ENCODE data around the gene LCN6. TPM values are rescaled to one million over a fixed set of nuclear protein-coding genes. Genes with fewer than 3 reads are reported as not detected.

The LCN6 gene
- total and polyA plus RNA-seq, 2 donors (not counting 1 experiment from before 2014, with no cell fraction given) = 0.18 TPM; not detected in 1

GRCh38 chr9:136728080-136728547, 20.2 kb downstream of the LCN6 start:
- peak overlapping the region in 4 of 5 experiments; percentile 90 to 99 (median 98) for H3K4me3 ChIP-seq (ENCODE audit: control extremely low read depth in 1 of 5, extremely low read depth in 1 of 5, insufficient read depth in 1 of 5, low read depth in 2 of 5, low read length in 4 of 5)
- peak overlapping the region; percentile 95 for H3K9ac ChIP-seq (ENCODE audit: low read length)
- ATAC-seq (ENCODE audit: low read depth) (peak; percentile 79), DNase-seq (peak; percentile 96)
- peaks cover 48% of the 10 kb centered on the region for H4K20me1 ChIP-seq (ENCODE audit: control insufficient read depth, insufficient read depth, low read length, poor library complexity, severe bottlenecking)
- H3K36me3 ChIP-seq (replicated peaks in 1 of 2; ENCODE audit: control extremely low read depth in 1 of 2, control insufficient read depth in 1 of 2, extremely low read depth in 1 of 2, insufficient read depth in 2 of 2, low read length in 1 of 2) = peaks cover 0 to 34% of the 10 kb centered on the region in 2 experiments
- peak overlapping the region; percentile 96 for H3K4me2 ChIP-seq (replicated peaks; ENCODE audit: low read depth, low read length, poor library complexity, severe bottlenecking)
- H2AFZ ChIP-seq (ENCODE audit: insufficient read depth, low read depth, low read length, poor library complexity, severe bottlenecking) = peak overlapping the region; percentile 79
- peaks cover 22 to 35% of the 10 kb centered on the region in 2 donors for H3K4me1 ChIP-seq (ENCODE audit: control insufficient read depth in 2 of 2, insufficient read depth in 2 of 2, low read length in 2 of 2)
- H3K79me2 ChIP-seq (ENCODE audit: control insufficient read depth, insufficient read depth, low read length) = peaks cover 36% of the 10 kb centered on the region
- ChIA-PET CTCF (interaction anchor here (0.9 to 7.2 kb wide), 14 partner anchors 9 to 339 kb away, joined by 3 to 102 read pairs (median 10); partner anchors contain the start of genes LCN10, LCN15, LCN6 and LCN8), POLR2A (interaction anchor here (0.6 to 5.1 kb wide), 15 partner anchors 9 to 359 kb away, joined by 3 to 83 read pairs (median 7); partner anchors contain the start of genes AGPAT2, LCN15, LCN6 and LCN8)
- no peaks in the 10 kb centered on the region for H3K27me3 ChIP-seq (replicated peaks in 1 of 4; ENCODE audit: control extremely low read depth in 1 of 4, control insufficient read depth in 3 of 4, insufficient read depth in 4 of 4, low read length in 3 of 4)
- H3K9me3 Mint-ChIP-seq (ENCODE audit: insufficient read depth) = no peaks in the 10 kb centered on the region
- WGBS (ENCODE audit: insufficient coverage) = under 1% methylated on average over 66 of the region's 66 CpGs
- no peak for TF ChIP-seq EZH2 (IDR thresholded peaks at IDR 0.05; ENCODE audit: borderline replicate concordance, insufficient read depth, low read depth, low read length, poor library complexity, severe bottlenecking)
- TF ChIP-seq, protein P1, sequence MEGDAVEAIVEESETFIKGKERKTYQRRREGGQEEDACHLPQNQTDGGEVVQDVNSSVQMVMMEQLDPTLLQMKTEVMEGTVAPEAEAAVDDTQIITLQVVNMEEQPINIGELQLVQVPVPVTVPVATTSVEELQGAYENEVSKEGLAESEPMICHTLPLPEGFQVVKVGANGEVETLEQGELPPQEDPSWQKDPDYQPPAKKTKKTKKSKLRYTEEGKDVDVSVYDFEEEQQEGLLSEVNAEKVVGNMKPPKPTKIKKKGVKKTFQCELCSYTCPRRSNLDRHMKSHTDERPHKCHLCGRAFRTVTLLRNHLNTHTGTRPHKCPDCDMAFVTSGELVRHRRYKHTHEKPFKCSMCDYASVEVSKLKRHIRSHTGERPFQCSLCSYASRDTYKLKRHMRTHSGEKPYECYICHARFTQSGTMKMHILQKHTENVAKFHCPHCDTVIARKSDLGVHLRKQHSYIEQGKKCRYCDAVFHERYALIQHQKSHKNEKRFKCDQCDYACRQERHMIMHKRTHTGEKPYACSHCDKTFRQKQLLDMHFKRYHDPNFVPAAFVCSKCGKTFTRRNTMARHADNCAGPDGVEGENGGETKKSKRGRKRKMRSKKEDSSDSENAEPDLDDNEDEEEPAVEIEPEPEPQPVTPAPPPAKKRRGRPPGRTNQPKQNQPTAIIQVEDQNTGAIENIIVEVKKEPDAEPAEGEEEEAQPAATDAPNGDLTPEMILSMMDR (IDR thresholded peaks at IDR 0.05) = peak; percentile 84
- intact Hi-C loops (cut with micrococcal nuclease) = loop anchor here (1.0 kb wide), 3 partner anchors 21 to 41 kb away; partner anchors contain the start of genes AGPAT2 and LCN8
- H3K4me3 Mint-ChIP-seq = peak overlapping the region; percentile 96
- no peaks in the 10 kb centered on the region for H3K27me3 Mint-ChIP-seq
- H3K4me1 Mint-ChIP-seq = peaks cover 49% of the 10 kb centered on the region
- peak overlapping the region; percentile 34 to 79 for H3K27ac ChIP-seq (ENCODE audit: low read length in 2 of 2)
- peak overlapping the region; percentile 87 for H3K27ac Mint-ChIP-seq
- no peaks in the 10 kb centered on the region for H3K9me3 ChIP-seq (ENCODE audit: control extremely low read depth in 1 of 3, control insufficient read depth in 2 of 3, insufficient read depth in 1 of 3, low read length in 2 of 3)

- POLR2A ChIA-PET = interaction anchor here (0.7 to 5.1 kb wide), 12 partner anchors 8 to 116 kb away, joined by 4 to 83 read pairs (median 11); partner anchors contain the start of genes AGPAT2, LCN6 and LCN8
- peaks cover 0 to 43% of the 10 kb centered on the region in 2 experiments for H3K36me3 ChIP-seq (replicated peaks in 1 of 2; ENCODE audit: control extremely low read depth in 1 of 2, control insufficient read depth in 1 of 2, extremely low read depth in 1 of 2, insufficient read depth in 2 of 2, low read length in 1 of 2)
- H3K4me2 ChIP-seq (replicated peaks; ENCODE audit: low read depth, low read length, poor library complexity, severe bottlenecking) = peak overlapping the region; percentile 96
- intact Hi-C loops (cut with micrococcal nuclease) = no loop called here
- peaks cover 22 to 35% of the 10 kb centered on the region in 2 donors for H3K4me1 ChIP-seq (ENCODE audit: control insufficient read depth in 2 of 2, insufficient read depth in 2 of 2, low read length in 2 of 2)
- peak overlapping the region; percentile 95 for H3K9ac ChIP-seq (ENCODE audit: low read length)
- H3K9me3 Mint-ChIP-seq (ENCODE audit: insufficient read depth) = no peaks in the 10 kb centered on the region
- H3K27ac ChIP-seq (ENCODE audit: low read length in 2 of 2) = peak overlapping the region in 1 of 2 donors; percentile 79
- peak overlapping the region; percentile 93 for H3K27ac Mint-ChIP-seq
- ATAC-seq (ENCODE audit: low read depth) (peak; percentile 28), DNase-seq (peak; percentile 76)
- H3K4me3 ChIP-seq (ENCODE audit: control extremely low read depth in 1 of 5, extremely low read depth in 1 of 5, insufficient read depth in 1 of 5, low read depth in 2 of 5, low read length in 4 of 5) = peak overlapping the region; percentile 90 to 99 (median 96)
- peaks cover 62% of the 10 kb centered on the region for H4K20me1 ChIP-seq (ENCODE audit: control insufficient read depth, insufficient read depth, low read length, poor library complexity, severe bottlenecking)
- H3K79me2 ChIP-seq (ENCODE audit: control insufficient read depth, insufficient read depth, low read length) = peaks cover 36% of the 10 kb centered on the region
- WGBS (ENCODE audit: insufficient coverage) = 6% methylated on average over 8 of the region's 18 CpGs
- no peaks in the 10 kb centered on the region for H3K27me3 Mint-ChIP-seq
- TF ChIP-seq, protein P1 (IDR thresholded peaks at IDR 0.05) = peak; percentile 77
- no peak for TF ChIP-seq EZH2 (IDR thresholded peaks at IDR 0.05; ENCODE audit: borderline replicate concordance, insufficient read depth, low read depth, low read length, poor library complexity, severe bottlenecking)
- CTCF ChIA-PET = interaction anchor here (0.7 to 7.2 kb wide), 20 partner anchors 8 to 310 kb away, joined by 3 to 102 read pairs (median 6); partner anchors contain the start of genes LCN10, LCN6, LCN8 and TMEM141
- H3K4me1 Mint-ChIP-seq = peaks cover 45% of the 10 kb centered on the region
- H3K9me3 ChIP-seq (ENCODE audit: control extremely low read depth in 1 of 3, control insufficient read depth in 2 of 3, insufficient read depth in 1 of 3, low read length in 2 of 3) = no peaks in the 10 kb centered on the region
- no peak overlapping the region for H2AFZ ChIP-seq (ENCODE audit: insufficient read depth, low read depth, low read length, poor library complexity, severe bottlenecking)
- H3K27me3 ChIP-seq (replicated peaks in 1 of 4; ENCODE audit: control extremely low read depth in 1 of 4, control insufficient read depth in 3 of 4, insufficient read depth in 4 of 4, low read length in 3 of 4) = no peaks in the 10 kb centered on the region
- H3K4me3 Mint-ChIP-seq = peak overlapping the region; percentile 96
Measured at GRCh38 chr9:136726631-136727191, 21.6 kb downstream of the LCN6 start.
